Measurements from ENCODE around the gene FXYD7. TPM values are rescaled to one million over a fixed set of nuclear protein-coding genes. Genes with fewer than 3 reads are reported as not detected.

The FXYD7 gene
- total and polyA plus RNA-seq, 2 of the 13 experiments (the other 11 are each of a cell fraction or from before 2014, with no cell fraction given): 0.55 TPM; not detected in 1

DNA sequence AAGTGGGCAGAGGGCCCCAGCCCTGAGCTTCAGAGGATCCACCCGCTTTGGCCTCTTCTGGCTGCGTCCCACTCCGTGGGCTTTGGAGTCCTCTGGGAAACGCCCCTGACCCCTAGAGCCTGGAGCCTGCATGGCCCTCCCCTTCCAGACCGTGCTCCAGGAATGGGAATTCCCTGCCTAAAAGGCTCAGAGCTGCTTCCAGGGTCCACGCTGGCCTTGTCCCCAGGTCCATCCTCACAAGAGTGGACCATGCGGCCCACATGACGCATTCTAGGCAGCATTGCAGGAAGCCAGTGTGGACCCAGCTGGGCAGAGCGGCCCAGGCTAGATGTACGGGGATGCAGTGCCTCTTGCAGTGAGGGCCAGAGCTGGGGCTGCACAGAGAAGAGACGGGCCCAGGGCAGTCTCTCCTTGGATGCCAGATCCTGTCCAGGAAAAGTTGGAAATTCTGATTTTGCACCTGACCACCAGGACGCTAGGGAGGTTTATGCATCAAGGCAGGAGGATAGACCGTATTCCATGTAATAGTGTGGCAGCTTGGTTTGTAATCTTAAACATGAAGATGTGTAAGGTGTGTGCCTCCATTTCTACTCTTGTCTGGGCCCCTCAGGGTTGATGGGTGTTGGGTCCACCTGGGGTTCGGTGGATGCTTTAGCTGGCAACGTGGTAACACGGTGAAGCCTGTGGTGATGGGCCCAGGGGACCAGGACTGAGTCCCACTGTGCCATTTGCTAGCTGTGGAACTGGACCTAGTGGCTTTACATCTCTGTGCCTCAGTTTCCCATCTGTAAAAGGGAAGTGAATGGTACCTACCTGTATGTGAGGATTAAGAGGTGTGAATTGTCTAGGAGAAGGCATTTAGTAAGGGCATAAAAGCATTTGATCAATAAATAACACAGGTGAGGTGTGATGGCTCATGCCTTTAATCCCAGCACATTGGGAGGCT lies 42.2 kb upstream of the FXYD7 start (continued):
- no peak for TF ChIP-seq CCAR2 (optimal IDR thresholded peaks at IDR 0.05; ENCODE audit: low read depth, low read length)
- no peak for TF ChIP-seq MED1 (CRISPR knock-in tag; IDR thresholded peaks at IDR 0.05)
- 0 out of 2 replicates have a peak, but pooled peaks have one; percentile 28 for TF ChIP-seq HOMEZ (CRISPR knock-in tag; IDR thresholded peaks at IDR 0.05; ENCODE audit: low read depth)
- TF ChIP-seq JDP2 (CRISPR knock-in tag; IDR thresholded peaks at IDR 0.05; ENCODE audit: borderline replicate concordance): no peak
- no peak for TF ChIP-seq ZNF569 (CRISPR knock-in tag; IDR thresholded peaks at IDR 0.05; ENCODE audit: borderline replicate concordance)
- TF ChIP-seq ZBTB21 (CRISPR knock-in tag; IDR thresholded peaks at IDR 0.05): no peak
- TF ChIP-seq MTA3 (CRISPR knock-in tag; IDR thresholded peaks at IDR 0.05): no peak
- no peak for TF ChIP-seq ZNF563 (CRISPR knock-in tag; IDR thresholded peaks at IDR 0.05)
- TF ChIP-seq POLR2AphosphoS5 (IDR thresholded peaks at IDR 0.05; ENCODE audit: low read depth, low read length): no peak
- TF ChIP-seq CHD2 (IDR thresholded peaks at IDR 0.05; ENCODE audit: low read depth, low read length): no peak
- peak; percentile 5; the same call in 1 of the 2 replicates for TF ChIP-seq HNF4A (CRISPR knock-in tag; IDR thresholded peaks at IDR 0.05)
- TF ChIP-seq MAFG (CRISPR knock-in tag; IDR thresholded peaks at IDR 0.05): no peak
- TF ChIP-seq ZNF296 (CRISPR knock-in tag; conservative IDR thresholded peaks at IDR 0.05): no peak
- TF ChIP-seq MTA1 (CRISPR knock-in tag; IDR thresholded peaks at IDR 0.05; ENCODE audit: borderline replicate concordance): no peak
- TF ChIP-seq ZNF687 (CRISPR knock-in tag; IDR thresholded peaks at IDR 0.05): peak; percentile 79
- TF ChIP-seq ARNT (IDR thresholded peaks at IDR 0.05): no peak
- TF ChIP-seq SMAD9 (CRISPR knock-in tag; IDR thresholded peaks at IDR 0.05): no peak
- TF ChIP-seq, protein P1, sequence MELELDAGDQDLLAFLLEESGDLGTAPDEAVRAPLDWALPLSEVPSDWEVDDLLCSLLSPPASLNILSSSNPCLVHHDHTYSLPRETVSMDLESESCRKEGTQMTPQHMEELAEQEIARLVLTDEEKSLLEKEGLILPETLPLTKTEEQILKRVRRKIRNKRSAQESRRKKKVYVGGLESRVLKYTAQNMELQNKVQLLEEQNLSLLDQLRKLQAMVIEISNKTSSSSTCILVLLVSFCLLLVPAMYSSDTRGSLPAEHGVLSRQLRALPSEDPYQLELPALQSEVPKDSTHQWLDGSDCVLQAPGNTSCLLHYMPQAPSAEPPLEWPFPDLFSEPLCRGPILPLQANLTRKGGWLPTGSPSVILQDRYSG (CRISPR knock-in tag; IDR thresholded peaks at IDR 0.05): no peak
- no peak for TF ChIP-seq ZNF205 (CRISPR knock-in tag; IDR thresholded peaks at IDR 0.05)
- TF ChIP-seq TSC22D2 (CRISPR knock-in tag; IDR thresholded peaks at IDR 0.05; ENCODE audit: borderline replicate concordance): no peak

Data from HepG2 (cell line).